ENCODE measurements around the gene KCNT1.

KCNT1 gene

DNA sequence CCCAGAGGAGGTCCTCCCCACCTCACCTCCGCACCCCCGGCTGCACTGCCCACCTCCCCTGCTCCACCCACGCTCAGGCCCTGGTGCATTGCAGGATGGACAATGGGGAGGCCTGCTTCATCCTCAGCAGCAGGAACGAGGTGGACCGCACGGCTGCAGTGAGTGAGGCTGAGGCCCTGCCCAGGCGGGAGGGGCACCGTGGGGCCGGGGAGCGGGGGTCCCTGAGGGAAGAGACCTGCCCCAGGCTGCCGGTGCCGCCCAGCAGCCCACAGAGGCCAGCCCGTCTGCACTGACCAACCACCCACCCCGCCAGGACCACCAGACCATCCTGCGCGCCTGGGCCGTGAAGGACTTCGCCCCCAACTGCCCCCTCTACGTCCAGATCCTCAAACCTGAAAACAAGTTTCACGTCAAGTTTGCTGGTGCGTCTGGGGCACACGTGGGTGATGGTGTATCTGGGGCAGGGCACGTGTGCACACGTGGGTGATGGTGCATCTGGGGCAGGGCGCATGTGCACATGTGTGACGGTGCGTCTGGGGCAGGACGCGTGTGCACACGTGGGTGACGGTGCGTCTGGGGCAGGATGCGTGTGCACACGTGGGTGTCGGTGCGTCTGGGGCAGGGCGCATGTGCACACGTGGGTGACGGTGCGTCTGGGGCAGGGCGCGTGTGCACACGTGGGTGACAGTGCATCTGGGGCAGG, 66.7 kb downstream of the KCNT1 start:
- DNase-seq (ENCODE audit: low read depth) = no peak

DNA sequence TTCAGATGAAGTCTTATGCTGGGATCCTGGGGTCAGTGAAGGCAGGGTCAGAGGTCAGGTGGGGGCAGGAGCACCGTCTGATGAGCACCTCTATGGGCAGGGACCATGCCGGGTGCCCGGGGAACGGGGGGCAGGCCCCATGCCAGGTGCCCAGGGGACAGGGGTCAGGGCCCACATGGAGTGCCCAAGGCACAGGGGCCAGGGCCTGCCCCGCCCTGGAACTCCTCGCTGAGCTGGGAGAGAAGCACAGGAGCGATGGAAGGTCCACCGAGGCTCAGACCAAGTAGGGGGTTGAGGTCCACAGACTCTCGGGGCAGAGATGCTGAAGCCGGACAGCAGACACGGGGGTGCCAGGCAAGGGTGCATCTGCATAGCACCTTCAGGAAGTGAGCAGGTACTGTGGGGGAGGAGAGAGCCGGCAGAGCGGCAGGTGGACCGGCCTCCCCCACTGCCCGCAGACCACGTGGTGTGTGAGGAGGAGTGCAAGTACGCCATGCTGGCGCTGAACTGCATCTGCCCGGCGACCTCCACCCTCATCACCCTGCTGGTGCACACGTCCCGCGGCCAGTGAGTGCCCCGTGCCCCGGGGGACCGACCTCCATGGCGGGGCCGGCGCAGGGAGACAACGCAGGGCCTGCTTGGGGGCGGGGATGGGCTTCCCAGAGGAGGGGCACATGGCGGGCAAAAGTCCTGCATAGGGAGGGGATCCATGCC, 67.7 kb downstream of the KCNT1 start:
- DNase-seq (ENCODE audit: low read depth) = no peak

DNA sequence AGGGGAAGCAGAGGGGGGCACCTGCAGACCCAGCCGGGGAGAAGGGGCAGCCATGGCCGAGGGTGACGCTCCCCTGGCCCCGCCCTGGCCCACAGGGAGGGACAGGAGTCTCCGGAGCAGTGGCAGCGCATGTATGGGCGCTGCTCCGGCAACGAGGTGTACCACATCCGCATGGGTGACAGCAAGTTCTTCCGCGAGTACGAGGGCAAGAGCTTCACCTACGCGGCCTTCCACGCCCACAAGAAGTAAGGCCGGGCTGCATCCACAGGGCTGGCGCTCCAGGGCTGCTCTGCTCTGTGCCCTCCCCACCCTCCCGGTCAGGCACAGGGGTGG, 68.2 kb downstream of the KCNT1 start:
- DNase-seq (ENCODE audit: low read depth) = no peak

DNA sequence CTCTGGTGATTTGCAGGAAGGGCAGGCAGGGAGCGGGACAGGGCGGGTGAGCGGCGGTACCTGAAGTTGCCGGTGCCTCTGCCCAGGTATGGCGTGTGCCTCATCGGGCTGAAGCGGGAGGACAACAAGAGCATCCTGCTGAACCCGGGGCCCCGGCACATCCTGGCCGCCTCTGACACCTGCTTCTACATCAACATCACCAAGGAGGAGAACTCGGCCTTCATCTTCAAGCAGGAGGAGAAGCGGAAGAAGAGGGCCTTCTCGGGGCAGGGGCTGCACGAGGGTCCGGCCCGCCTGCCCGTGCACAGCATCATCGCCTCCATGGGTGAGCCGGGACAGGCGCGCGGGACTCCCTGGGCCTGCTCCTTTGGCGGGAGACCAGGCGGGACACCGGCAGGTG, 68.8 kb downstream of the KCNT1 start:
- no peak for DNase-seq (ENCODE audit: low read depth)

DNA sequence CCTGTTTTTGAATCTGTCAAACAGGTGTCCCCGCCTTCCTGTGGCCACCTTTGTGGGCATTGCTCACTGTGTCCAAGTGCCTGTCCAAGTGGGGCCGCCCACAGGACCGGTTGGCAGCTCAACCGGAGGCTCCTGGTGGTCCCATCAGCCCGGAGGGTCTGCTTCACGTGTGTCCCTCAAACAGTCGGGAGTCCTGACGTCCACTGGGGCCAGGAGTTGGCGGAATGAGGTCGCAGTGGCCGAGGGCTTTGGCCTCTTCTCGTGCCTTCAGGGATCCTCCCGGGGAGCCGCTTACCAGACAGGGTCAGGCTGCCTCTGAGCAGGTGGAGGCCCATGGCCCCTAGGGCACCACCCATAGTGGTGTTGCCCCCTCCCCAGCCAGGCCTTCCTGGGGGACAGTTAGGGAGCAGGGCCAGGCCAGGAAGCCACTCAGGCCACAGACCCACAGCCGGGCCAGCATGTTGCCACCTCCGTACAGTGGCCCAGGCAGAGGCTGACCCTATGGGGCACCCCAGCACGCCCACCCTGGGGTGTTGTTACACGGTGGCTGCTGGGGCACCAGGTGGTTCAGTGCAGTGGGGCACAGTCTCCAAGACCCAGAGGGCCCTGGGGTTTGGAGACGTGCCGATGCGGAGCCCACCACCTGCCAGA, 69.5 kb downstream of the KCNT1 start:
- DNase-seq (ENCODE audit: low read depth) = no peak

DNA sequence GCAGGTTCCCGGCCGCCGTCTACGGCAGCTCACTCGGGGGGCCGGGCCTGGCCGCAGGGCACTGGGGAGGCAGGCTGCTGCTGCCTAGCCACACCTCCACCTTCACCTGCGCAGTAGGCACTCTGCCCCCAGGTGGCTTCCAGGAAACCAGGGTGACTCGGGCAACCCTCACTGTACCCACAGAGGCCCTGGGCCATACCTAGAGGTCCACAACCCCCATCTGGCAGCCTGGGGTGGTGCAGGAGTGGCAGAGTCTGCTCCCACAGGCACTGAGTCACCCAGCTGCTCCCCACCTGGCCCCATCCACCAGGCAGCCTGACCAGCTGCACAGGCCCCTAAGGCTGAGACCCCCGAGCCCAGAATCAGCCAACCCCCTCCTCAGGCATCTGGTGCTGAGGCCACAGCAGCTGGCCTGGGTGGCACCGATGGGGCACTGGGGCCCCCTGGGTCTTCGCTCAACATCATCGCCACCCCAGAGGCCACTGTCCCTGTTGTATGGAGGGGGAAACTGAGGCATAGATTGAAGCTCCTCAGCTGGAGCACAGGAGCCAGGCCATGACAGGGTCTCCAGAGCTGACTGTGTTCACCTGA, 70.2 kb downstream of the KCNT1 start:
- no peak for DNase-seq (ENCODE audit: low read depth)

DNA sequence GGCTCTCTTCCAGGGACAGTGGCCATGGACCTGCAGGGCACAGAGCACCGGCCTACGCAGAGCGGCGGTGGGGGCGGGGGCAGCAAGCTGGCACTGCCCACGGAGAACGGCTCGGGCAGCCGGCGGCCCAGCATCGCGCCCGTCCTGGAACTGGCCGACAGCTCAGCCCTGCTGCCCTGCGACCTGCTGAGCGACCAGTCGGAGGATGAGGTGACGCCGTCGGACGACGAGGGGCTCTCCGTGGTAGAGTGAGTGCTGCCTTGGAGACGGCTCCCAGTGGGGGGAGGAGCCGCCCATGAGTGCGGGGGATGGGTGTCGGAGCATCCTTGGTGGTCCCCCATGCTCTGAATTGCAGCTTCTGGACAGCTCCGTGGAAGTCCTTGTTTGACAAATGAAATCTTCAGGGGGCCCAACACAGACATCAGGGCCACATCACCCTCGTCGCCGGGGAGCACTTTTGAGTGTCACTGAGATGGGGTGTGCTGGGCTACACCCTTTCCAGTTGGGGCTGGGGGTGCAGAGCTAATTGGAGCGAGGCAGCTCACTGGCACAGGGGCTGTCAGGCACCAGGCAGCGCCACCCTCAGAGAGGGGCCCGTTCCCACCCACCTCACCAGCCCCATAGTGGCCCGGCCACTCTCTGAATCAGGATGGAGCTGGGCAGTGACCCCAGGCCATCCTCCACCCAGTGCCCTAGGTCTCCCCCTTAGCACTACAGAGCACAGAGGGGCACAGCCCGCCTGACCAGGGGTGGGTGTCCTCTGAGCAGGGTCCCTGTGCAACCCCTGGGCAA, 70.9 kb downstream of the KCNT1 start:
- no peak for DNase-seq (ENCODE audit: low read depth)

DNA sequence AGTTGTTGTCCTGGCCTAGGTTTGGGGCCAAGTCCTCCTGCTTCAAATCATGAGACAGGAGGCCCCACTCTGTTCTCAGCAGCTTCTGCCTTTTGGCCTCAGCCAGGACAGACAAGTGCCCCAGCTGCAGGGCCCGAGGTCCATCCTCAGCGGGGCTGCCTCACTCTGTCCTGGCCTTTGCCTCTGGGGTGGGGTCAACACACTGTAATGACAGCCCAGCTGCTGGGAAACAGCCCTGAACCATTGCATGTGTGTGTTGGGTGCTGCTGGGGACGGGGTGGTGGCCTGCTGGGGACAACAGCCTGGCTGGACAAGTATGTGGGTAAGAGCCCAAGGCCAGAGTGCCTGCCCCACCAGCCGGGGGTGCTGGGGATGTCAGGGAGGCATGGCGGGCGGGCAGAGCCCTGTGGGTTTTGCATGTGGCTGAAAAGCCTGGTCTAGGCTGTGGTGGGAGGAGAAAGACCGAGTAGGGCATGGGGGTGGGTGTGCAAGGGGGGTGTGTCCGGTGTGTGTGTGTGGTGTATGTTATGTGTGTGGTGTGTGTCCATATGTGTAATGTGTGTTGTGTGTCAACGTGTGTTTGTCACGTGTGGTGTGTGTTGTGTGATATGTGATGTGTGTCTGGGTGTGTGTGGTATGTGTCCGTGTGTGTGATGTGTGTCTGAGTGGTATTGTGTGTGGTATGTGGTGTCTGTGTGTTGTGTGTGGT, 71.7 kb downstream of the KCNT1 start:
- DNase-seq (ENCODE audit: low read depth) = no peak

DNA sequence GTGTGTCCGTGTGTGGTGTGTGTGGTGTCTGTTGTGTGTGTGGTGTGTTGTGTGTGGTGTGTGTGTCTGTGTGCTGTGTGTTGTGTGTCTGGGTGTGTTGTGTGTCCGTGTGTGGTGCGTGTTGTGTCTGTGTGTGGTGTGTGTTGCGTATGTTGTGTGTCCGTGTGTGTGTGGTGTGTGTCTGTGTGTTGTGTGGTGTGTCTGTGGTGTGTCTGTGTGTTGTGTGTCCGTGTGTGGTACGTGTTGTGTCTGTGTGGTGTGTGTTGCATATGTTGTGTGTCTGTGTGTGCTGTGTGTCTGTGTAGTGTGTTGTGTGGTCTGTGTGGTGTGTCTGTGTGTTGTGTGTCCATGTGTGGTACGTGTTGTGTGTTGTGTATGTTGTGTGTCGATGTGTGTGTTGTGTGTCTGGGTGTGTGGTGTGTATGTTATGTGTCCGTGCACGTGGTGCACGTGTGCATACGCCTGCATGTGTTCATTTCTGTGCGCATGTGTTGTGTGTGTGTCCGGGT, 72.3 kb downstream of the KCNT1 start:
- DNase-seq (ENCODE audit: low read depth) = no peak

DNA sequence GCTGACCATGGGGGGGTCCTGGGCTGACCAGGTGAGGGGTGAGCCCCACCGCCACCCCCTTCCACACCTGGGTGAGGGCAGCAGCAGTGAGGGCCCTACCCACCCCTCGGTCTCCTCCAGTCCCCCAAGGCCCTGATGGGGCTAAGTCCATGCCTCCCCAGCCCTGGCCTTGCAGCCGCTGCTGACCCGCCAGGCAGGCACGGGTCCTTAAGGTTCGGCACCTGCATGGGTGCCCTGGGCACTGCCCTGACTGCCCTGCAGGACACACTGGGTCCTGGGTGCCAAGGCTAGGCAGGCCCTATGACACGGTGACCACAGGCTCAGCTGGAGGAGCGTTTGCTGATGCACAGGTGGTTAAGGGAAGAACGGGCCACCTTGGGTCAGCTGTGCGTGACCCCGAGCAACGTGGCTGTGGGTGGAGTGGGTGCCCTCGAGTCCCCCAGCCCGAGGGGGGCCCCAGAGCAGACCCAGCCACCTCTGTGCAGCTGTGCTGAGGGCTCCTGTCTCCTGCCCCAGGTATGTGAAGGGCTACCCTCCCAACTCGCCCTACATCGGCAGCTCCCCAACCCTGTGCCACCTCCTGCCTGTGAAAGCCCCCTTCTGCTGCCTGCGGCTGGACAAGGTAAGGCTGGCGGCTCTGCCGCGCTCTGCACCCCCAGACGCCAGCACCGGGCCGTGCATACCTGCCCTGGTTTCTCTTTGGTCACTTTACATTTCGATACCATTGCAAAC, 73.0 kb downstream of the KCNT1 start:
- no peak for DNase-seq (ENCODE audit: low read depth)

DNA sequence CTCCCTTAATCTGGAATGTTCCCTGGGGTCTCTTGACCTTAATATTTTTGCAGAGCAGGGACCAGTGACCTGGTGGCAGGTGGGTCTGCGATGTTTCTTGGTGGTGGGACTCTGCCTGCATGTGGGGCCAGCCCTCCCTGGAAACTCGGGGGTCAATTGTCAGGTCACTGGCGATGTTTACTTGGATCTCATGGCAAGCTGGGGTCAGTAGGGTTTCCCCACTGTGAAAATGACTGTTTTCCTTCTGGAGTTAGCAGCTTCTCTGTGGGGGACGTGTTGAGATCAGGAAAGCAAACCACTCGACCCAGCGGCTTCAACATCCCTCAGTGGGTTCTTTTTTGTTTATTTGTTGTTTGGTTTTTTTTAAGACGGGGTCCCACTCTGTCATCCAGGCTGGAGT, 73.9 kb downstream of the KCNT1 start:
- DNase-seq (ENCODE audit: low read depth) = no peak

DNA sequence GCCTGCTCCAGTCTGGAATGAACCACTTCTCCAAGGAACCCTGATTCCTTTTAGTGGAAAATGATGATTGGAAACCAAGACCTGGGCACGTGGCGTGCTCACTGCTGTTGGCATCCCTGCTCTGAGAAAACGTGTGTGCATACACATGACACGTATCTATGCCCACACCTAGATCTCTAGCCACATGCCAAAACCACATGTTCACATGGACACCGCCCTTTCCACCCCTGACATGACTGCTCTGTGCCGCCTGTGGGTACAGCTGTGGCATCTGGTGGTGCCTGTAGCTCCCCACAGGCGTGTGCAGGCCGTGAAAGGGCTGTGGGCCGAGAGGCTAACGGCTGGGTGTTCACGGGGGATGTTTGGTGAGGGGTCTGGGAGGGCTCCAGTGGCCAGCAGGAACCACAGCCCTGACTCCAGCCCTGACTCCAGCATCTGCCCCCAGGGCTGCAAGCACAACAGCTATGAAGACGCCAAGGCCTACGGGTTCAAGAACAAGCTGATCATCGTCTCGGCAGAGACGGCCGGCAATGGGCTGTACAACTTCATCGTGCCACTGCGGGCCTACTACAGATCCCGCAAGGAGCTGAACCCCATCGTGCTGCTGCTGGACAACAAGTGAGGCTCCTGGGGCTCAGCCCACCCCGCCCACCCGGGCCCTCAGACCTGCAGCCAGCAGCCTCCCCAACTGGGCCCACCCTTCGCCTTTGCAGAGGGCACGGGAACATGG, 75.1 kb downstream of the KCNT1 start:
- no peak for DNase-seq (ENCODE audit: low read depth)

DNA sequence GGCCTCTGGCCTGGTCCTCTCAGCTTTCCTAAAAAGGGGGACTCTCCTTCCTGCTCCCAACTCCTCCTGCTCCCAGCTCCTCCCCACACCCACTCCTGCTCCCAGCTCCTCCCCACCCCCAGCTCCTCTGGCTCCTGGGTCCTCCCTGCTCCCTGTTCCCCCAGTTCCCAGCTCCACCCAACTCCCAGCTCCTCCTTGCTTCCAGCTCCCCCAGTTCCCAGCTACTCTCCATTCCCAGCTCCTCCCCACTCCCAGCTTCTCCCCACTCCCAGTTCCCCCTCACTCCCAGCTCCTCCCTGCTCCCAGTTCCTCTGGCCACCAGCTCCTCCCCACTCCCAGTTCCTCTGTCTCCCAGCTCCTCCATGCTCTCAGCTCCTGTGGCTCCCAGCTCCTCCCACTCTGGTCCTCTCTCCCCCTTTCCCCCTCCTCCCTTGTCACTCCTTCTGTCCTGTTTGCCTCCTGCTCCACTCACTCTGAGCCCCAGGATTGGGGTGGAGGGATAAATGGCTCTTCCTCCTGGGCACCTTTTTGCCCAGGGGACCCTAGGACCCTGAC, 75.7 kb downstream of the KCNT1 start:
- no peak for DNase-seq (ENCODE audit: low read depth)

DNA sequence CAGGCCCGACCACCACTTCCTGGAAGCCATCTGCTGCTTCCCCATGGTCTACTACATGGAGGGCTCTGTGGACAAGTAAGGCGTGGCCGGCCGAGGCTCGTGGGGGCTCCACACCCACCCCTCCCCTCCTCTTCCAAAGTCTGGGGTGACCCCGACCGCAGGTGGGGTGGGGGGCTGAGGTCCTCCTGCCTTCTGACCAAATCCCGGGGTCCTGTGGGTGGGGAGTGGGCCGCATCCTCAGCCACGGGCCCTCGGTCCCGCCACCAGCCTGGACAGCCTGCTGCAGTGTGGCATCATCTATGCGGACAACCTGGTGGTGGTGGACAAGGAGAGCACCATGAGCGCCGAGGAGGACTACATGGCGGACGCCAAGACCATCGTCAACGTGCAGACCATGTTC, 76.4 kb downstream of the KCNT1 start:
- DNase-seq (ENCODE audit: low read depth) = no peak

DNA sequence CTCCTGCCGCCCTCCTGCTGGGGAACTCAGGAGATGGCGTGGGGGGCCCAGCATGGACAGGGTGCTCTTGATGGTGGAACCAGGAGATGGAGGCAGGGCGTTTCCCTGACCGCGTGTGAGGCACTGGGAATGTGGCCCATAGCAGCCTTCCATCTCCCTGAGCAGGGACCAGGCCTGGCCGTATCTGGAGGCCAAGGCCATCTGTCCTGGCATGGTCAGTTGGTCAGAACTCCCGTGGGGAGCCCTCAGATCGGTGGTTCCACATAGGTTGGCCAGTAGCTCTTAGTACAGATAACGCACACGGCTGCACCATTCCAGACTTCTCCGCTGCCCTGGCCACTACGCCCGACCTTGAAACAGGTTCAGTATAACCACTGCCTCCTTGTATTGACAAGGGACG, 77.6 kb downstream of the KCNT1 start:
- DNase-seq (ENCODE audit: low read depth) = no peak

DNA sequence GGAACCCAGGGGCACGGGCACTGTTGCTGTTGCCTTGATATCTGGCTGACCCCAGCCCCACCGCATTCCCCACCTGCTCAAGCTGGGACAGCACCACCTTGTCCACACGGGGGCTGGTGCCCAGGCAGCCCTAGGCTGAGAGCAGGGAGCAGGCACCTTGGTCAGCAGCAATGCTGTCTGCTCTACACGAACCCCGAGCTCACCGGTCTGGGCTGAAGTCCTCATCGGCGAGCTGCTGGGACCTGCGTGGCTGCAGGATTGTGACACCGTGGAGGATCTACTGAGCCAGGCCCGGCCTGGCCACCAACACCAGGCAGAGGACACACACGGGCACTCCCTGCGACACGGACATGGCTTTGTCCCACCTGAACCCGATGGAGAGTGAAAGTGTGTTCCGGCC, 78.1 kb downstream of the KCNT1 start:
- DNase-seq (ENCODE audit: low read depth) = no peak

DNA sequence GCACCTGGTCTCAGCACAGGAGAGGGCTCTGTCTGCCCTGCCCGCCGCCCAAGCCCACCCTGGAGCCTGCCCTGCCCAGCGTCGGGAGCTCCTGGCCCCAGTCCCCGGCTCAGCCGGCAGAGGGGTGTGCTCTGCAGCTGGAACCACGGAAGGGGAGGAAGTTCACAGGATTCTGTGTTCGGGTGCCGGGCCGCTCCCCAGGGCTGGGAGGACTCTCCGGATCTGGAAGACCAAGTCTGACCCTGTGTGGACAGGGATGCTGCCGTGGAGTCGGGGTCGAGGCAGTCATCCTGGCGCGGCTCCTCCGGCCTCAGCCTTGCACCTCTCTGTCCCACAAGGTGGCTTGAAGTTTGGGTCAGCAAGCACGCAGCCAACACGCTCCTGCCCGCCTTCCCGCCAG, 78.6 kb downstream of the KCNT1 start:
- no peak for DNase-seq (ENCODE audit: low read depth)

DNA sequence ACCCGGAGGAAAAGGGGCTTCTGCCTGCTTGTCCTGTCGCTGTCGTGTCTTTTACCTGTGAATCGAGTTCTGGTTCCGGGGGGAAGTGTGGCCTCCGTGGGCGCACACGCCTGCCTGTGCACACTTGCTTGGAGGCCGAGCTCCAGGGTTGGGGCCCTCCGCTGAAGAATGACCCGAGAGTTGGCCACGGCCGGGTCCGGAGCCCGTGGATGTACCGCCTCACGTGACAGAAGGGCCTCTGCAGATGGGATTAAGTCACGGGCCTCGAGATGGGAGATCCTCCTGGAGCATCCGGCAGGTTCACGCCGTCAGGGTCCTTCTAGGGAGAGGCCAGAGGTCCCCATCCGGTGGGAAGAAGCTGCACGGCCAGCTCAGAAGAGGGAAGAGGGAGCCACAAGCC, 81.0 kb downstream of the KCNT1 start:
- no peak for DNase-seq (ENCODE audit: low read depth)

DNA sequence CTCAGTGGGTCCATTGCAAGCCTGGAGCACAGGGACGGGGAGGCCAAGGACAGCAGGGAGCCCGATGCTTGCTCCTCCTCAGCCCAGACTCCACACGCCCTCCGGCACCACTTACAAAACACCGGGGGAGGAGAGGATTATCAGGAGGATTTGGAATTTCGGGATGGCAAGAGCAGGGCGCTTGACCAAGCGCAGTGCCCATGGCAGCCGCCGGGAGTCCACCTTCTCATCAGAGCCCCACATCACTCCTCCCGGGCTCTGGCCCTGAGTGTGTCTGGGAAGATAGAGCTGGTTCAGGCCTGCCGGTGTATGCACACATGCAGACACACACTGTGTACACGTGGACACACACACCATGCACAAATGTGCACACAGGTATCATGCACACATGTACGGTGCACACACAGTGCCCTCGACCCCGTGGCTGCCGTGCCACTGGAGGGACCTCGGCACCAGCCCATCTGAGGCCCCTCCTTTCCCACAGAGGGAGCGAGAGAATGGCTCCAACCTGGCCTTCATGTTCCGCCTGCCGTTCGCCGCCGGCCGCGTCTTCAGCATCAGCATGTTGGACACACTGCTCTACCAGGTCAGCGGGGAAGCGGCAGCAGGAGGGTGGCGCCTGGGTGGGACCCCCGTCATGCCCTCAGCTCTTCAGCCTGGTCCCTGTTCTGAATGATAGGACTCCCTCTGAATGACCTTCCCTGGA, 81.7 kb downstream of the KCNT1 start:
- DNase-seq (ENCODE audit: low read depth) = no peak
